Measurements from ENCODE around the gene CITED4.

GRCh38 chr1:40839943-40840335, 22.2 kb downstream of the CITED4 start:
- no peak for TF ChIP-seq CTCF (IDR thresholded peaks at IDR 0.05; ENCODE audit: low read depth, low read length)
- TF ChIP-seq POLR2A (IDR thresholded peaks at IDR 0.05; ENCODE audit: extremely low read depth, insufficient read length), result no peak
